GM21825 (cell line): ENCODE data around the gene TMX4.
A peak's percentile ranks its signal among the peaks of the same experiment; 100 is the strongest.

Source experiments
- ATAC-seq: cut with Tn5 transposase; IDR thresholded peaks from one replicate; pipeline ENCODE4 v1.9.1; 2021; ENCODE audit warnings: mild to moderate bottlenecking, moderate library complexity; ENCODE audit not compliant: unreplicated experiment

Gene TMX4

GRCh38 chr20:8020314-8021079 is 936 bp upstream of the TMX4 start:
- ATAC-seq, result peak; percentile 45

- no peak for ATAC-seq
Measured at GRCh38 chr20:8019998-8020247, 362 bp upstream of the TMX4 start.

- peak; percentile 61 for ATAC-seq
Measured at GRCh38 chr20:8018958-8019245, 659 bp downstream of the TMX4 start.

GRCh38 chr20:8012724-8013123 is 6.8 kb downstream of the TMX4 start:
- ATAC-seq, result no peak

GRCh38 chr20:8008733-8009132 is 10.8 kb downstream of the TMX4 start:
- no peak for ATAC-seq

GRCh38 chr20:8007490-8007889 is 12.1 kb downstream of the TMX4 start:
- ATAC-seq, result no peak

- ATAC-seq, result no peak
Measured at GRCh38 chr20:8005575-8006366, 13.8 kb downstream of the TMX4 start.

- ATAC-seq, result no peak
Measured at GRCh38 chr20:8005033-8005432, 14.5 kb downstream of the TMX4 start.

GRCh38 chr20:8002056-8002455 is 17.5 kb downstream of the TMX4 start:
- no peak for ATAC-seq

GRCh38 chr20:8000796-8001195 is 18.8 kb downstream of the TMX4 start:
- no peak for ATAC-seq

GRCh38 chr20:7996898-7997297 is 22.7 kb downstream of the TMX4 start:
- ATAC-seq, result no peak

- no peak for ATAC-seq
Measured at GRCh38 chr20:7994809-7995208, 24.8 kb downstream of the TMX4 start.

- ATAC-seq, result no peak
Measured at GRCh38 chr20:7993703-7994102, 25.9 kb downstream of the TMX4 start.

- ATAC-seq, result no peak
Measured at GRCh38 chr20:7993238-7993637, 26.3 kb downstream of the TMX4 start.

- ATAC-seq, result no peak
Measured at GRCh38 chr20:7990385-7990784, 29.2 kb downstream of the TMX4 start.

- no peak for ATAC-seq
Measured at GRCh38 chr20:7989379-7989778, 30.2 kb downstream of the TMX4 start.

- ATAC-seq, result no peak
Measured at GRCh38 chr20:7985916-7986315, 33.6 kb downstream of the TMX4 start.

- no peak for ATAC-seq
Measured at GRCh38 chr20:7984192-7984591, 35.4 kb downstream of the TMX4 start.

GRCh38 chr20:7981374-7981773 is 38.2 kb downstream of the TMX4 start:
- ATAC-seq, result no peak

- peak; percentile 68 for ATAC-seq
Measured at GRCh38 chr20:7980332-7981046, 39.1 kb downstream of the TMX4 start.

- ATAC-seq, result no peak
Measured at GRCh38 chr20:7977709-7978108, 41.9 kb downstream of the TMX4 start.

- no peak for ATAC-seq
Measured at GRCh38 chr20:7975851-7976414, 43.6 kb downstream of the TMX4 start.
